Nephron (organoid): ENCODE results near the gene SLC25A22.

Experiments
- H3K27ac Mint-ChIP-seq, 3 experiments: 2 replicates each; pipeline ENCODE4 v1.8.0; 2020; ENCODE audit warnings: mixed read lengths in 3 of 3, mild to moderate bottlenecking in 2 of 3, moderate library complexity in 1 of 3
- H3K27me3 Mint-ChIP-seq: 2 replicates; pipeline ENCODE4 v1.8.0; 2021; ENCODE audit warnings: low read depth, mild to moderate bottlenecking, moderate library complexity, mixed read lengths
- H3K36me3 Mint-ChIP-seq: 2 replicates; pipeline ENCODE4 v1.8.0; 2020; ENCODE audit warnings: low read depth, mixed read lengths
- H3K4me1 Mint-ChIP-seq: 2 replicates; pipeline ENCODE4 v1.8.0; 2020; ENCODE audit warnings: mixed read lengths
- H3K4me3 Mint-ChIP-seq, 3 experiments: 2 replicates each; pipeline ENCODE4 v1.8.0; 2020; ENCODE audit warnings: mild to moderate bottlenecking in 3 of 3, mixed read lengths in 3 of 3, moderate library complexity in 2 of 3
- H3K9me3 Mint-ChIP-seq: 2 replicates; pipeline ENCODE4 v1.8.0; 2020; ENCODE audit warnings: mixed read lengths
- CTCF ChIP-seq, 3 experiments: fragments of 200-600 bp; sonication (generic); IDR thresholded peaks; one replicate each; pipeline ENCODE4 v1.5.0; 2021; ENCODE audit warnings: antibody characterized with exemption in 3 of 3; ENCODE audit not compliant: unreplicated experiment in 3 of 3

Gene SLC25A22

GRCh38 chr11:799641-800316, 1.7 kb upstream of the SLC25A22 start:
- Mint-ChIP-seq H3K4me3 (peak overlapping the region in 1 of 3 experiments; percentile 34), H3K27me3 (no peaks in the 10 kb centered on the region), H3K36me3 (no peaks in the 10 kb centered on the region), H3K4me1 (peaks cover 14% of the 10 kb centered on the region), H3K9me3 (no peaks in the 10 kb centered on the region), H3K27ac (no peak overlapping the region)
- no peak for TF ChIP-seq CTCF (IDR thresholded peaks at IDR 0.05; ENCODE audit: unreplicated experiment in 3 of 3)

GRCh38 chr11:797296-798092, 587 bp downstream of the SLC25A22 start:
- no peak for TF ChIP-seq CTCF (IDR thresholded peaks at IDR 0.05; ENCODE audit: unreplicated experiment in 3 of 3)
- no peaks in the 10 kb centered on the region for H3K36me3 Mint-ChIP-seq
- H3K27me3 Mint-ChIP-seq = no peaks in the 10 kb centered on the region
- H3K4me3 Mint-ChIP-seq = peak overlapping the region; percentile 91 to 95 (median 94)
- H3K4me1 Mint-ChIP-seq = peaks cover 14% of the 10 kb centered on the region
- H3K9me3 Mint-ChIP-seq = no peaks in the 10 kb centered on the region
- peak overlapping the region; percentile 87 to 98 (median 94) for H3K27ac Mint-ChIP-seq

- H3K9me3 Mint-ChIP-seq = no peaks in the 10 kb centered on the region
- H3K36me3 Mint-ChIP-seq = no peaks in the 10 kb centered on the region
- H3K4me3 Mint-ChIP-seq = peak overlapping the region; percentile 91 to 95 (median 94)
- H3K27me3 Mint-ChIP-seq = no peaks in the 10 kb centered on the region
- peak overlapping the region; percentile 87 to 98 (median 94) for H3K27ac Mint-ChIP-seq
- H3K4me1 Mint-ChIP-seq = peaks cover 14% of the 10 kb centered on the region
- TF ChIP-seq CTCF (IDR thresholded peaks at IDR 0.05; ENCODE audit: unreplicated experiment in 3 of 3) = no peak
Measured at GRCh38 chr11:796565-797295, 1.4 kb downstream of the SLC25A22 start.

GRCh38 chr11:795634-796564, 2.2 kb downstream of the SLC25A22 start:
- Mint-ChIP-seq H3K27ac (peak overlapping the region; percentile 87 to 94 (median 89)), H3K4me3 (peak overlapping the region; percentile 91 to 95 (median 94)), H3K4me1 (peaks cover 14% of the 10 kb centered on the region), H3K36me3 (peaks cover 3% of the 10 kb centered on the region), H3K27me3 (no peaks in the 10 kb centered on the region), H3K9me3 (no peaks in the 10 kb centered on the region)
- no peak for TF ChIP-seq CTCF (IDR thresholded peaks at IDR 0.05; ENCODE audit: unreplicated experiment in 3 of 3)
